ENCODE measurements around the gene ERICH6.

DNA sequence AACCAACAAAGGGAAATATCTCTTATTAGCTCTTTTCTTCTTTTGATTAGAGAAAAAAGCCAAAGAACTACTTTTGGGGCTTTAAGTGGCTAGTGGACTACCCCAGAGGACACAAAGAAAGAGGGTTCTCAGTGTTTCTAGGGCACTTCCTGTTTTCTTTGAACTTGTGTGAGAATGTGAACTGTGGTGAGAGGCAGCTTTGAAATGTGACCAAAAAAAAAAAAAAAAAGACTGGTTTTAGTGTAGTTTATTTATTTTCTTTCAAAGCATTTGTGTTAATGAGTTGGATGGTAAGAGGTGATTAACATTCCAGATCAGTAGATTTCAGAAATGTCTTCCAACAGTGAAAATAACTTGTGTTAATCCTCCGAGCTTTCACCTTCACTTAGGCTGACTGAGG, 68.2 kb downstream of the ERICH6 start:
- no peak for TF ChIP-seq CTCF (conservative IDR thresholded peaks at IDR 0.05 in 1 of 2, IDR thresholded peaks at IDR 0.05 in 1 of 2; ENCODE audit: extremely low read depth in 1 of 2, insufficient read depth in 1 of 2, low read depth in 1 of 2, low read length in 2 of 2)
- no peak for TF ChIP-seq EZH2 (IDR thresholded peaks at IDR 0.05; ENCODE audit: borderline replicate concordance, low read length)

All from mammary epithelial cell (primary cell).